OCI-LY7 (cell line): Measurements from ENCODE around the gene MRPL36.

Experiments used
- CTCF ChIP-seq: fragments of 200-600 bp; sonication (generic); conservative IDR thresholded peaks from 2 replicates; pipeline ENCODE4 v1.5.1; 2014; ENCODE audit warnings: mild to moderate bottlenecking, antibody characterized with exemption, low read length, moderate library complexity, mixed read lengths
- EZH2phosphoT487 ChIP-seq: fragments of 200-600 bp; sonication (generic); IDR thresholded peaks from 2 replicates; pipeline ENCODE4 v1.6.1; 2018; ENCODE audit warnings: low read depth, borderline replicate concordance, mild to moderate bottlenecking, mixed run types, antibody characterized with exemption, low read length, moderate library complexity, mixed read lengths

- TF ChIP-seq CTCF (no peak), EZH2phosphoT487 (no peak)
Measured at GRCh38 chr5:1795506-1795905, 4.1 kb downstream of the MRPL36 start.
